ENCODE data around the gene CNTNAP3.
"Not testable (repeated sequence)": the region's sequence is repeated elsewhere in the genome, so short reads cannot be mapped to it uniquely, and the experiment has no call there.

Gene CNTNAP3

DNA sequence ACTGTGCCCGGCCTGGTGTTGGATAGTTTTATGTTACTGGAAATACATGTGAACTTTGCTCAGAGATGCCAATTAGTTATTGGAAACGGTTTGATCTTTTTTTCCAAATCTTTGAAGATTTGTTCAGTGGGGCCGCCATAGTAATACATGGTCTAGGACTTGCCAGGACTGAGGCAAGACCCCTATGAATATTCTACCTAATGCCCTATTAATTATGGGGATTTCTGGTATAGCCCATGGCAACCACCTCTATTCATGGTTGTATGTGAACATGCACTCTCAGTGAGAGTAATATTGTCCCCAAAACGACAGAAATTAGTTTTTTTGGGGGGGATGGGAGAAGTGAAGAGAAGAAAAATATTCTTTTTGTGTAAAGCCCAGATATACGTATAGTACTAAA is 220.3 kb downstream of the CNTNAP3 start:
- not testable (repeated sequence) for DNase-seq (ENCODE audit: low spot score)

- not testable (repeated sequence) for DNase-seq (ENCODE audit: low spot score)
Measured at GRCh38 chr9:39062966-39063365, 225.0 kb downstream of the CNTNAP3 start.

- DNase-seq (ENCODE audit: low spot score): not testable (repeated sequence)
Measured at GRCh38 chr9:39054453-39054852, 233.5 kb downstream of the CNTNAP3 start.

GRCh38 chr9:39046833-39047232 is 241.1 kb downstream of the CNTNAP3 start:
- DNase-seq (ENCODE audit: low spot score): not testable (repeated sequence)

DNA sequence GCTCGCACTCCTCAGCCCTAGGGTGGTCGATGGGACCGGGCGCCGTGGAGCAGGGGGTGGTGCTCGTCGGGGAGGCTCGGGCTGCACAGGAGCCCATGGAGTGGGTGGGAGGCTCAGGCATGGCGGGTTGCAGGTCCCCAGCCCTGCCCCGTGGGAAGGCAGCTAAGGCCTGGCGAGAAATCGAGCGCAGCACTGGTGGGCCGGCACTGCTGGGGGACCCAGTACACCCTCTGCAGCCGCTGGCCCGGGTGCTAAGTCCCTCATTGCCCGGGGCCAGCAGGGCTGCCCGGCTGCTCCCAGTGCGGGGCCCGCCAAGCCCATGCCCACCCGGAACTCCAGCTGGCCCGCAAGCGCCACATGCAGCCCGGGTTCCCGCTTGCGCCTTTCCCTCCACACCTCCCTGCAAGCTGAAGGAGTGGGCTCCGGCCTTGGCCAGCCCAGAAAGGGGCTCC is 245.6 kb downstream of the CNTNAP3 start:
- not testable (repeated sequence) for DNase-seq (ENCODE audit: low spot score)

DNA sequence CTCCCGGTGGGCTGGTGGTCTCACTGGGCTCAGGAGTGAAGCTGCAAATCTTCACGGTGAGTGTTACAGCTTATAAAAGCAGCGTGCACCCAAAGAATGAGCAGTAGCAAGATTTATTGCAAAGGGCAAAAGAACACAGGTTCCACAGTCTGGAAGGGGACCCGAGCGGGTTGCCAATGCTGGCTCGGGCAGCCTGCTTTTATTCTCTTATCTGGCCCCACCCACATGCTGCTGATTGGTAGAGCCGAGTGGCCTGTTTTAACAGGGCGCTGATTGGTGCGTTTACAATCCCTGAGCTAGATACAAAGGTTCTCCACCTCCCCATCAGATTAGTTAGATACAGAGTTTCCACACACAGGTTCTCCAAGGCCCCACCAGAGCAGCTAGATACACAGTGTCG is 246.2 kb downstream of the CNTNAP3 start:
- not testable (repeated sequence) for DNase-seq (ENCODE audit: low spot score)

GRCh38 chr9:39039148-39039547 is 248.8 kb downstream of the CNTNAP3 start:
- not testable (repeated sequence) for DNase-seq (ENCODE audit: low spot score)

DNA sequence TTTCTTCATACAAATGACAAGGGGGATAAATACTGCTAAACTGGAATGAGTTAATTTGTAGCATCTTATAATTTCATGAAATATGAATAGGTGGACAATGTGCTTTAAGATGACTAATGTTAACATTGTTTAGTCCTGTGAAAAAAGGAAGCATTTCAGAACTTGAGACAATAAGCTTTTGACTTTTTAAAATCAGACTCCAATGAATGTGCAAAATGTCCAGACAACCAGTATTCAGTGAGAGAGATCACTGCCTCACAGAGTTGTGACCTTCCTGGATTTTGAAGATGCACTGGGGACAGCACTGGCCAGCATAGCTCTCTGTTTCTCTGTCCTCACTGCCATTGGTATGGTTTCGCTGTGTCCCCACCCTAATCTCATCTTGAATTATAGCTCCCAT is 249.7 kb downstream of the CNTNAP3 start:
- DNase-seq (ENCODE audit: low spot score): not testable (repeated sequence)

DNA sequence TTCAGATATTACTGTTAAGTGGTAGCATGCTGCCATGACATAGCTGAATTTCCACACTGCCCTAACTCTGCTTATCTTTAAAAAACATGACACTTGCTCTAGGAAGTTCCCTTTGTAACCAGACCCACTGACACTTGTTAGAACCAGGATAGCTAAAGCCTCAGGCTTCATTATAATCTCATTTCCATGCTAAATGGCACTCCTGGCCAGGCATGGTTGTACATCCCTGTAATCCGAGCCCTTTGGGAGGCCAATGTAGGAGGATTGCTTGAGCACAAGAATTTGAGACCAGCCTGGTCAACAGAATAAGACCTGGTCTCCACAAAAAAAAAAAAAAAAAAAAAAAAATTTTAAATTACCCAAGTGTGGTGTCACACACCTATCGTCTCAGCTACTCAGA is 254.1 kb downstream of the CNTNAP3 start:
- DNase-seq (ENCODE audit: low spot score): not testable (repeated sequence)

- not testable (repeated sequence) for DNase-seq (ENCODE audit: low spot score)
Measured at GRCh38 chr9:39030204-39031019, 257.6 kb downstream of the CNTNAP3 start.

GRCh38 chr9:39028855-39029254 is 259.1 kb downstream of the CNTNAP3 start:
- DNase-seq (ENCODE audit: low spot score): not testable (repeated sequence)

DNA sequence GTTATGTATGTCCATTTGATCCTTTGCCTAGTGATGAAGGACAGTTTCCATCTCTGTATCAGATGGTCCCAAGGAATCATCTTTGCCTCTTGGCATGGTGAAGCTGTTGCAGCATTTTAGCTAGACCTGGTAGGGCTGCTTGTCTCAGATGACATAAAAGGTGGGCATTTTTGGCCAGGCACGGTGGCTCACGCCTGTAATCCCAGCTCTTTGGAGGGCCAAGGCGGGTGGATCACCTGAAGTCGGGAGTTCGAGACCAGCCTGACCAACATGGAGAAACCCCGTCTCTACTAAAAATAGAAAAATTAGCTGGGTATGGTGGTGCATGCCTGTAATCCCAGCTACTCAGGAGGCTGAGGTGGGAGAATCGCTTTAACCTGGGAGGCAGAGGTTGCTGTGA is 259.8 kb downstream of the CNTNAP3 start:
- DNase-seq (ENCODE audit: low spot score): not testable (repeated sequence)

DNA sequence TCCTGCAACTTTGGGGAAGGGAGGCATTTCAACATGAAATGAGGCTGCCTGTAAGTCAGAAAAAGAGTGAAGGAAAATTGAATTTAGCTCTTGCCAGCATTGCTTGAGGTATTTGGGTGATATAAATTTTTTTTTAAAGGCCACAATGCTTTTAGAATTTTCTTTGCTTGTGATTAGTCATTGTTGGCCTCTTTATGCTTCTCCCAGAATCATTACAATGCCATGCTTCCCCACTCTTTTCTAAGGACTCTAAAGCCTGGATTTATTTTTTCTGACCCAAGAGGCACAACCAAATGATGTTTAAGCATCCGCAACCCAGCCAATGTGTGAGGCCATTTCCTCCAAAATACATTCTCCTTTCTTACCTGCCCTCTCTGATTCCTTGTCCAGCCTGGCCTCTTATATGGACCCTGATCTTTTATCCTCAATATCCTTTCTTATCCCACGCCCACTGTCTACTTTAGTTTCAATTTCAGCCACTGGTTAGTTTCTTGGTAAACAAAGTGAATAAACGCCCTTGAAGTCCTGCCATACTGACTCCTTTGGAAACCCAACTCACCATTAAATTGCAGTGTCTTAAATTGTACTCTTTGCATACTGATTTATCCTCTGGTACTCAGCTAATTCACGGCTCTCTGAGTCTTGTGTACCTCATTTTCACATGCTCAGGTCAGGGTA is 261.9 kb downstream of the CNTNAP3 start:
- not testable (repeated sequence) for DNase-seq (ENCODE audit: low spot score)

Measured in AG08395 (cell line).